Measurements from ENCODE around the gene LMO3.
"Not testable (repeated sequence)": the region's sequence is repeated elsewhere in the genome, so short reads cannot be mapped to it uniquely, and the experiment has no call there.

Gene LMO3

GRCh38 chr12:16542586-16542985 is 63.4 kb downstream of the LMO3 start:
- no peak for DNase-seq (ENCODE audit: low spot score)

GRCh38 chr12:16537652-16538051 is 68.3 kb downstream of the LMO3 start:
- DNase-seq (ENCODE audit: low spot score) = not testable (repeated sequence)

GRCh38 chr12:16531621-16532020 is 74.3 kb downstream of the LMO3 start:
- no peak for DNase-seq (ENCODE audit: low spot score)

DNA sequence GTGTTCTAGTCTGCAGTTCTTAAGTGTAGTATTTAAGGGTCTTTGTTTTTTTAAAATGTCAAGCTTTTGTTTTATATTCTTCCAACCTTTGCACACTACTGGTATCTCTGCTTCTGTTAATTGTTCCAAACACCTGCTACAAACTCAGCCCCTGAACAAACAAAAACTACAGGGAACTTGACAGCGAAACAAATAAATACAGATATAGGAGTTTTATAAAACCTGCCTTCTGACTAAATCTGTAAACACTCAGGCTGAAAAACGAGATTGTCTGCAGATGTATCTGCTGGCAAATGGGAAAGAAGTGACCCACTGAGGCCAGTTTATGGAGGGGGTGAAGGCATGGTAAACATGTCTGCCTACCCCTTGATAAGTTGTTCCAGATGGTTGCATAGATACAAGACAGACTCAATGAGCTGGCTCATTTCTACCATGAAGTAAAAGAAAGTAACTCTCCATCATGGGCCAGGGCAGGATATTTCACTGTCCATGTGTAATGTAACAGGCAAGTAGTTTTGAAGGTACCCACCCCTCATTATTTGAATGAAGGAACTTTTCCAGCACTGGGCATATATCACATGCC is 75.6 kb downstream of the LMO3 start:
- no peak for DNase-seq (ENCODE audit: low spot score)

DNA sequence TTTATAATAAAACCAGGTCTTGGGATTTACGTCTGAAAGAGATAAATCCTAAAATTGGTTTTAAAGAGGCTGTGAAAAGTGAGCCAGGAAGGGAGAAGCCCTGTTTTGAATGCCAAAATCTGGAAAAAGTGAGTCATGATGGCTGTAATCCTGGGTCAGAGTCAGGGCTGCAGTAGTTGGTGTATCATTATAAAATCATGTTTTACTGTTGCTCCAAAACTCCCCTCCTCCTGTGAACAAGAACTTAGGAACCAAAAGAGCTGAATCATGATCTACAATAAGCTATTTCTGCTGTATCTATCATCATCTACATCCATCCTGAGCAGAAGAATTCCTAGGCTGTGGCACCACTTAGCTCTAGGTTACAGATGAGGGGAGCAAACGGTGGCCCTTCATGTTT is 79.3 kb downstream of the LMO3 start:
- DNase-seq (ENCODE audit: low spot score) = no peak

DNA sequence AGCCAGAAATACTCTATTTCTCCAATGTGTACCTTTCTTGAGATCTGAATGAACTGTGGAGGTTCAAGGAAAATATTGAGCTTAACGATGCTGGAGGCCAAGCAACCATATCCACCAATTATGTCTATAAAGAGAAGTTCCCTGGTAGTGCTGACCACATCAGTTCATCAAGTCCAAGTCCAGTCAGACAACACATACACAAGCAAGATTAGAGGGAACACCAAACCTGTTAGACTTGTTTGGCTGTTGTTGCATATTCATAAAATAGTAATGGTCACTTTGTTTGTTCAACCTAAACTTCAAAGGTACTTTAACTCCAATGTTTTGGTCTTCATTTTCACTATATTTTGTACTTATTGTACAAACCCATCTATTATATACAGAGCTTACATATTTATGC is 81.6 kb downstream of the LMO3 start:
- DNase-seq (ENCODE audit: low spot score) = no peak

GRCh38 chr12:16523951-16524331 is 82.0 kb downstream of the LMO3 start:
- no peak for DNase-seq (ENCODE audit: low spot score)

DNA sequence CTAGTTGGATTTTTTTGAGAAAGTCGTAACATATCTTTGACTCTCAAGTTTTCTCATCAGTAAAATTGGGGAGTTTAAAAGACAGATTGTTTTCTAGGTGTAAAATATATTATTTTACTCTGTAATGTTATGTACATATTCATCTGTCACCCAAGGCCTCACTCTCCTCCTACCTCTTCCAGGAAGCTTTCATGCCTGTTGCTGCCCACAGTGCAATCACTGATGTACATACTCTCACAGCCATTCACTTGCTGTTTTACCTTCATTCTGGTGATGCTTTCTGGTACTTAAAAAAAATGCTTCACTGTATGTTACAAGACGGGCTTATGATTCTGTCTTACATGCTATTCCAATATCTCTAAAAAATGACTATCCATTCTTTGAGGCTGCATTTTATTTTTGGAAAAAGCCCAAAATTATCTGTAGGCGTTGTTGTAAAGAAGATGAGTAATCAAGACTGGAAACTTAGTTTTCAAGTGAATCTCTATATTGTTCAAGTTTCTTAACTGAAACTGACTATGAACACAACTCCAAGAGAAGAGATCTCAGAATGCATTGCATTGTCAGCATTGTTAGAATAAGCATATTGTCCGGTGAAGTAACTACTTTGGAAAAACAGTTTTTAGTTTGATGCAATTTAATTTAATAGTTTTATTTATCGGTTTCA is 82.5 kb downstream of the LMO3 start:
- DNase-seq (ENCODE audit: low spot score) = no peak

DNA sequence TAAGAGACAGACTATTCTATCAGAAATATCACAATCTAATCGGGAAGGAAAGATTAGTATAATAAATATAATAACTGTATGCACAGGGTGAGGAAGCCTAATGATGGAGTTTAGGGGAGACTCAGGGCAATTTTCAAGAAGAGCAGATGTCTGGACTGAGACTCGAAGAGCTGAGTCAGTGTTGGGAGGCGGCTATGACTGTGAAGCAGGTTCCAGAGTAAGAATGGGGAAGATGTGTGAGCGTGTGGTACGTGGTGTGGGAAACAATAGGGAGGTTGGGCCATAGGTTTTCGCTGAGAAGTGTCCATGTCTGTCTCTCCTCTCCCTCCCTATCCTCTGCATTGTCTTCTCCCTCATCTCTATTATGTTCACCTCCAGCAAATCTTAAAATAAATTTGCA is 85.6 kb downstream of the LMO3 start:
- no peak for DNase-seq (ENCODE audit: low spot score)

- no peak for DNase-seq (ENCODE audit: low spot score)
Observed at GRCh38 chr12:16515666-16516065, 90.3 kb downstream of the LMO3 start.

- DNase-seq (ENCODE audit: low spot score) = no peak
Observed at GRCh38 chr12:16513231-16513630, 92.7 kb downstream of the LMO3 start.

GRCh38 chr12:16509411-16509810 is 96.6 kb downstream of the LMO3 start:
- DNase-seq (ENCODE audit: low spot score) = no peak

DNA sequence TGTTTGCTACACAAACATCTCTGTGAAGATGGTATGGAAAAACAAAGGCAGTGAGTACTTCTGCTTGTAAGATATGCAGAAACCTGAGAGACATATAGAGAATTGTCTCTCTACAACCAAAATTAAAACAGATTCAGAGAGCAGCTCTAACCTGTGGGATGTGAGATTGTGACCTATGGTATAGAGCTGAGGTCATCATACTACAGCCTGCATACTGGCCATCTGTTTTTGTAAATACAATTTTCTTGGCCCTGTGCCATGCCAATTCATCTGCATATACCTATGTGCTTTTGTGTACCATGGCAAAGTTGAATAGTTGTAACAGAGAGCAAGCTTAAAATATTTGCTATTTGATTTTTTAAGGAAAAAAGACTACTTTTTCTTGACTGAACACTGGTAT is 99.6 kb downstream of the LMO3 start:
- DNase-seq (ENCODE audit: low spot score) = no peak

- DNase-seq (ENCODE audit: low spot score) = no peak
Observed at GRCh38 chr12:16504200-16504599, 101.8 kb downstream of the LMO3 start.

GRCh38 chr12:16499611-16500010 is 106.4 kb downstream of the LMO3 start:
- DNase-seq (ENCODE audit: low spot score) = no peak

Data from CD4-positive, alpha-beta T cell treated with Interleukin-15 for 4 hours (primary cell).